GM18868 (cell line): ENCODE results near the gene SMYD1.

ENCODE experiments used
- ATAC-seq: cut with Tn5 transposase; IDR thresholded peaks from one replicate; pipeline ENCODE4 v1.9.1; 2021; ENCODE audit warnings: mild to moderate bottlenecking, moderate library complexity; ENCODE audit not compliant: unreplicated experiment

Gene SMYD1

DNA sequence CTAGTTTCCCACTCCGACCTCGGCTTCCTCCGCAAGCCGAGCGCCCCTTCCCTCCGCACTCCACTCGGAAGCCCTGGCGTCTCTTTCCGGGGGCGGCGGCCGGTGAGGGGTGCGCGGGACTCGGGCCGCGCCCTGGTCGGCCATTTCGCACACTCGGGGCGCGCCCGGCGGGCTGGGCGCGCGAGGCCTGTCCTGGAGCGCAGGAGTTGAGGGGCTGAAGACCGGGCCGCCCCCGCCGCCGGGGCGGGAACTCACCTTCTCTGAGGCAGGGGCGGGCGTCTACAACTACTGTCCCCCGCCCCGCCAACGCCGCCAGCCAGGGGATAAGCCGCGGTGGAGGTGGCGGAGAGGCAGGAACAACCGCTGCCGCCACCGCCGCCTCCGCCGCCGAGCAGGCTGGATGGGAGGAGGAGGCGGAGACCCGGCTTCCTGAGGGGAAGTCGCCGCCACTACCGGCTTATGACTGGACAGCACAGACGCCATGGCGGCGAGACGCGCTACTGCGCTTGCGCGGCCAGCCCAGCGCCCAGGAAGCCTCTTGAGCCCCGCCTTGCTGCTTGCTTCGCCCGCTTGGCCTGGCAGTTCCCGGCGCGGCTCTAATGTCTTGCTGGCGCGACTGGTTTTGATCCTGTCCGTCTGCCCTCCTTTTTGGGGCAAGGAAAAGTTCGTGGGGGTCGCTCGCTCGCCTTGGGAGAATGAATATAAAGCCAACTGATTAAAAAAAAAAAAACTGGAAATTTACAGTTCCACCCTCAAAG lies 12.1 kb upstream of the SMYD1 start, which contains the start of gene KRCC1:
Gene KRCC1 (minus strand): TSS at position 413 of the 758 bp plus-strand sequence. CDS start 27,220 bp downstream, outside the sequence.
- peak; percentile 95 for ATAC-seq

DNA sequence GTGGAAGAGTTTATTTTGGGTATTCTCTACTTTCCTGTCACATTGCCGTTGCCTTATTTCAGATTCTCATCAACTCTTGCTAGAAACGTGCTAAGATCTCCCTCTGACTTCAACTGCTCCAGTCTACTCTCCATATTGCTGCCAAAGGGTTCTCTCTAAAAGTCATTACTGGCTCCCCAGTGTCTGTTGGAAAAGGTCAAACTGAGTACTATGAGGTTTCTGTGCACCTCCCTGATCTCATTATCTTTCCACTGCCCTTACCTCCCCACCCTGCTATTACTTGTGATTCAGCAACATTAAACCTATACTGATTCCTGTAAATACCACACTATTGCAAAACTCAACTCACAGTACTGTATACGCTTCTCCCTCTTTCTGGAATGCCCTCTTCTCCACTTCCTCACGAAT lies 10.2 kb upstream of the SMYD1 start:
- ATAC-seq, result no peak

DNA sequence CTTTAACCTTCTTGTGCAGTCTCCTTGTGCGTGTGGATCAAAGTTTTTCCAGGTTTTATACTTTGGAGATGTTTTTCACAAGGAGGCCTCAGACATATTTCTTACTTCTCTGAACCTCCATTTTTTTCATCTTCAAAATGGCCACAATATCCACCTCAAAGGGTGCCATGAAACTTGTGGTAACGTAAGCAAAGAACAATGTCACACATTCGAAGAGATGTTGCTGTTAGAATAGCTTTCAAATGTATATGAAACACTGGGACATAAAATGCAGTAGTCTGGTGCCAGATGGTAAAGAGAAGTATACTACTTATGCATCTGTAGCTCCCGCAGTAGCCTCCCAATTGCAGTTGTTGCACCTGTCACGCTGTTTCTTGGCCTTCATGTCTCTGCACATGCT lies 9.4 kb upstream of the SMYD1 start:
- ATAC-seq, result no peak

DNA sequence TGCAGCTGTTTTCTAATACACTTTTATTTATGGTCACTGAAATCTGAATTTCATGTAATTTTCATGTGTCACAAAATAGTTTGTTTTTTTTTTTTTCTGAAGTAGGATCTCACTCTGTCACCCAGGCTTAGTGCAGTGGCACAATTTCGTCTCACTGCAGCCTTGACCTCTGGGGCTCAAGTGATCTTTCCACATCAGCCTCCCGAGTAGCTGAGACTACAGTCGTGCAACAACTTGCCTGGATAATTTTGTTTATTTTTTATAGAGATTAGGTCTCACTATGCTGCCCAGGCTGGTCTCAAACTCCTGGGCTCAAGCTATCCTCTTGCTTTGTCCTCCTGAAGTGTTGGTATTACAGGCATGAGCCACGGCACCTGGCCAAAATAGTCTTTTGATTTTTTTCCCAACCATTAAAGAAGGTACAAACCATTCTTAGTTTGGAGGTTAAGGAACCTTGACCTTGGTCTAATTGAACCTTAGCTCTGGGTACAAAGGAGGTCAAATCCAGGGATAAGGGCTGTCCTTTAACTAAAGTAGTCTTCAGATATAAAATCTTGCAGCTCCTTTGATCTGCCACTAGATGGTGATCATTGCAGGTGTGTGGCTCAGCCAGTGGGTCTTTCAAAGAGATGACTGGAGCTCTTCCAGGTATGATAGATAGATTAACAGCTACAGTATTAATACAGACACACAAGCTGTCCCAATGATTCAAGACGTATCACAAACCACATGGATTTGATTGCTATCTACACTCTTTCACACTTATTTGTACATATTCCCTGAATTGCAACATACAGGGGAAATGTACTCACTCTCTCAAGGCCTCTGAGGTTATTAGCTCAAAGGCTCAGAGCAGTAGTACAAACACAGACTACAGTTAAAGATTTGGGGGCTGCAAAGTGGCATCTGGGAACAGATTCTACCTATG lies 7.4 kb upstream of the SMYD1 start:
- peak; percentile 45 for ATAC-seq

DNA sequence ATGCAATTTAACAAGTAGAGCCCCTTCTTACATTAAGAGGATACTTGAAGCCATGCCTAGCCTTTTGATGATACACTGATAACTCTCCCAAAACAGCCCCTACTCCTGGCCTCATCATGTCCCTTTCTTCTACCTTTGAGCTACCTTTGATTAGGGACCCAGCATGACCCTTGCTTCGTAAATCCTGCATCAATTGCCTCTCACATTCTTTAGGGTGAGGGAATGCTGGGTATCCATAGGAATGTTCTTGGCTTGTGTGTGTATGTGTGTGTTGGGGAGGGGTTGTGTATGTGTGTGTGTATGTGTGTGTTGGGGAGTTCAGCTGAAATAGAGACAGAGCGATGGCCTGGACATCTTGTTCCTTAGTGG lies 6.7 kb upstream of the SMYD1 start:
- no peak for ATAC-seq

DNA sequence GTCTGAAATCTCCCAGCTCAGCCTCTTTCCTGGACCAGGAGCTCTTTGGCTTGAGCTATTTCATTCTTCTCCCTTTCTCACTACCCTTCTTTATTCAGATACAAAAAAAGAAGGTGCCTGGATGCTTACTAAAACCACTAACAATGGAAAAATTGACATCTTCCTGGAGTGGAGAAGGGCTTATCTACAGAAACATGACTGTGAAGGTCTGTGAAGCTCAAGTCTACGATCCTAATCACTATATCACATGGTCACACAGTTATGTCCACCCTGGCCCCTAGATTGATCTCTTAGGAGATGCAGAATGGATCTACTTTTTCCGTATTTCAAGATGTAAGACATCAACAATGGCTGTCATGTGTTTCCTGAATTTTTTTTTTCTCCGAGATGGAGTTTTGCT lies 6.3 kb upstream of the SMYD1 start:
- no peak for ATAC-seq

DNA sequence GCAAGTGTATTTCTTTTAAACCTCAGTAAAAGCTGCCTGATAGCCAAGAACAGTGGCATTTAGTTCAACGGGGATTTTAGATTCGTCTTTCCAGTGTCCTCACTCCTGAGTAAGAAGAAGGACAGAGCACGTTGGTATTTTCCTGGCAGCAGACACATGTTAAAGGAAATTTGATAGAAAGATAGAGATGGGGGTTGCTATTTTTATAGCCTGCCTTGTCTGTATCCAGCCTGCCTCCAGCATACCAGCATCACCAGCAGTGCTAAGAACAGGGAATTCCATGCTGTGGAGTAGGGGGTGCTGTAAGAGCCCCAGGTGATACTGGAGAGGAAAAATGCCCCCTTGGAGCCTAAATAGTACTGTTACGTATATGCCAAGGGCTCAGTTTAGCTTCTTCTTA lies 1.1 kb upstream of the SMYD1 start:
- ATAC-seq, result no peak

DNA sequence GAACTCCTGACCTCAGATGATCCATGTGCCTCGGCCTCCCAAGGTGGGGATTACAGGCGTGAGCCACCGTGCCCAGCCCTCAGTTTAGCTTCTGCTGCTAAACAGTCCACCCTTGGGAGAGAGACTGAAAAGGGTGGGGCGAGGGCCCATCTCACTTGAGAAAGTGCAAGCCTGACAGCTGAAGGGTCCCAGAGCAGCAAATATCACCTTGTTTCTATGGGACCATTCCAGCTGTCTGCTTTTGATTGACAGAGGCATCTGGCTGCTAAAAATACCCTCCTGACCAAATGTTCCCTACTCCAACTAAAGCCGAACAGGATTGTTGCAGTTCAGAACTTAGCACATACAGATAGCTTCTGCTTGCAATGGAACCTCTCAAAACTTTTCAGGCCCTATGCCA lies 436 bp upstream of the SMYD1 start:
- no peak for ATAC-seq

DNA sequence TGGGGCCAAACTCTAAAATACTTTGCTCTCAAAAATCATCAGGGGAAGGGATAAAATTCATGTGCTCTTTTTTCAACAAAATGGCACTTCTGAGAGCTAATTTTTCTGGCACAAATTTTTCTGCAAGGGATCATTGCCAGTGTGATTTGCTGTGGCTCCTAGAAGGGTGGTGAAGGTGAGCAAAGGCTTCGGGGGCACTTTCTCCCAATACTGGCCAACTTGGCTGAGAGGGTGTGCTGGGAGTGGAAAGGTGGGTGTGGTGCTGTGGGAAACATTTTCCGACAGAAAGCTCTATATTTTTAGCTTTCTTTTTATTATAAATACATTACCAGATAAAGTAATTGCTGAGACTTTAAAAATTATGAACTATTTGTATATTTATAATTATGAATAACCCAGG lies 419 bp downstream of the SMYD1 start:
- ATAC-seq, result no peak

DNA sequence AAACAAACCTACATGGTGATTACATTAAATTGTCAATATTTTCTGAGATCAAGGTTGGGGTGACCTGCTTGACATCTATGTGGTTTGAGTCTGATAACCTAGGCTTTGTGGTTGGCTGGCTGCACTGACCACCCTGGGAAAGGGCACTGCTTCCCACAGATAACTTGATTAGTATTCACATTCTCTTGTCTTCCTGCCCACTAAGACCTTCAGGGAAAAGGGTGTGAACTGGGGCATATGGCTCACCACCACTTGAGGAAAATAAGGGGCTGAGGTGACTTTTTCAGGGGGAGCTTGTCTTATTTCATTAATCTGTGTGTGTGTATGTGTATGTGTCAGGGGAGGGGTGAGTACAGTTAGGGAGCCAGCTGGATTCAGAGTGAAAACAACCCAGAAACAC lies 1.5 kb downstream of the SMYD1 start:
- ATAC-seq, result no peak

DNA sequence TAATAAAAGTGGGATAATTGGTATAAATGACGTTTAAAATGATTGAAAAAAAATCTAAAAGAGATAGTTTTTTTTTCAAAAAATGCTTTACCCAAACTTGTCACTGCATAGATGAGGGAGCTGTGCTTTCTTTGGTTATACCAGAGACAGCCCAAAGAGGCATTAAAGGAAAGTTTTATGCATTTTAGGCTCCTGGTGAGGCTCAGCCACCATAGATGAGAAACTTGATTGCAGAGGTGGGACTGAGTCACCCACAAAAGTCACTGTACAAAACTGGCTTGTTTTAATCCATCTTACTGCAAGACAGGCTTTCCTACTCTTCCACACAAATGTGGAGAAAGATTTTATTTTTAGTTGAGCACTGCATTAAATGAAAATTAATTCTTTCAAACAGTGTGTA lies 2.4 kb downstream of the SMYD1 start:
- ATAC-seq, result no peak

DNA sequence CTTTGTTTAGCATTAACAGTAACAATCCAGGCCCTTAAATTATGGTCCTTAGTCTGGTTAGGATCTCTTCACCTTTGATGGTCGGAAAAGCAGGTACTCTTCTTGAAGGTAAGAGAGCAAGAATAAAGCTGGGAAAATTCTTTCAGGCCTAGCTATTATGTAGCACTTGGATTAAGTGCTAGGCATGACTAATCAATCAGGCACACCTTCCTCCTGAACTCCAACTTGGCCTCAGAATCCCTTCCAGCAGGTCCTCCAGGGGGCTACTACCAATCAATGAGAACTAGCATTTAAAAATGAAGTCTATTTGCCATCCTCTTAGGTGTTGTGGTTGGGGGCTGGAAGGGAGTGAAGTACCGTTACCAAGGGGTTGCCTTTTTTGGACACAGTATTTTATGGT lies 3.7 kb downstream of the SMYD1 start:
- no peak for ATAC-seq

DNA sequence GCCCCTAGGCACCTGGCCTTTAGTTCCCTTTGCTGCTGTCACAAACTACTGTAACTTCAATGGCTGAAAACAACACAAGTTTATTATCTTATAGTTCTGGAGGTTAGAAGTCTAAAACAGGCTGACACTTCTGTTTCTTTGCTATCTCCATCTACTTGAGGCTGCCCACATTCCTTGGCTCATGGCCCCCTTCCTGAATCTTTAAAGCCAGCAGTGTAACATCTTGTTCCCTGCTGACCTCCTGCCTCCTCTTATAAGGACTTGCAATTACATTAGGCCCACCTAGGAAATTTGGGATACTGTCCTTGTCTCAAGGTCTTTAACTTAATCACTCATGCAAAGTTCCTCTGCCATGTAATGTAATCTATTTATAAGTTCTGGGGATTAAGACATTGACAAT lies 6.5 kb downstream of the SMYD1 start:
- no peak for ATAC-seq

DNA sequence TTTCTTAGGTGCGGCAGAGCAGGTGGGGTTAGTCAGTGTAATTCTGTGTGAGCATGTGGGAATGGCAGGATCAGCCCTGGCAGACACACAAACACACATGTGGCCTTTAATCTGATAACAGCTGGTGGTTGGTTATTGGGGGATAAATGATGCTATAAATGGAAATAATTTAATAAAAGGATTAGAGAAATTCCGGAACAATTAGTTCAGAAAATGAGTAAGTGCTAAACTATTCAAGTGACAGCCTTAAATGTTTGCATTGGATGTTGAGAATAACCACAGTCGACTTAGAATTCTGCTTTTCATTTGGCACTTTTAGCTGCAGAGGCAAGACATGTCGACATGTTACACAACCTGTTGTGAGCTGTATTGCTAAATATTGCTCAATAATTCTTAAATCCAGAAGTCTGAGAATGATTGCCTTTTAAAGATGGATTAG lies 7.2 kb downstream of the SMYD1 start:
- ATAC-seq, result no peak

DNA sequence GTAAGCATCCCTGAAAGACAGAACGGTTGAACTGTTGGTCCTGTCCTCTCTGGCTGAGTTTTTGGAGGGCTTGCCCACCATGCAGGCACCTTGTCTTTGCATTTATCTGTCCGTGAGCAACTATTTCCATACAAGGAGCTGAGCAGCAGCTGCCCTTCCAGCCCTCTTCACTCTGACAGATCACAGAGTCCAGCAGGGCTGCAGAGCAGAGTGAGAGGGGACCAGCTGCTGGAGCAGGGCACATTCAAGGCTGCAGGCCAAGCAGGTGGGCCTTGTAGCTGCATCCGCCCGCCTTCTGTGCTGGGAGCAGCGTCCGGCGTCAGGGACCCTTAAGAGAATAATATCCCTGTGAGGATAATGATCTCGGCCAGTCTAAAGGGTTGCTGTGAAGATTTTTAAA lies 9.5 kb downstream of the SMYD1 start:
- no peak for ATAC-seq

DNA sequence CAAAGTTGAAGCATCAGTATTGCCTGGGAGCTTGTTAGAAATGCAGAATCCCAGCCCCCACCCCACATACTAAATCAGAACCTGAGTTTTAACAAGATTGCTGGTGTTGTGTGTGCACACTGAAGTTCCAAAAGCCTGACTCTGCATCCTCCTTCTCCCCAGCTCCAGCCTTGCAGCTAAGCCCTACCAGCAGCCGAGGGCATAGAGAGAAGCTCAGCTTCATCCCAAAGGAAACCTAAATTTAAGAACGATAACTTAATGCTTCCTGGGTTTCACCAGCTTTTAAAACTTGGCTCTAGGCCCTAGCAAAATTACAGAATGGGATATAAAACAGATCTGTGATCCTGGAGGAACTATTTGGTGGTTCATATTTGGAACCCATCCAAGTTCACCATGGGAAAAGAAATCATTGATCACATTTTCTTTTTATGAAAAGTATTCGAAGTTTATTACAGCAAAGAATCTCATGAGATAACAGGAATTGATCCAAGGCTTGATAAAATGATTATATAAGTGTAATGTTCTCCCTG lies 11.1 kb downstream of the SMYD1 start:
- ATAC-seq, result no peak

DNA sequence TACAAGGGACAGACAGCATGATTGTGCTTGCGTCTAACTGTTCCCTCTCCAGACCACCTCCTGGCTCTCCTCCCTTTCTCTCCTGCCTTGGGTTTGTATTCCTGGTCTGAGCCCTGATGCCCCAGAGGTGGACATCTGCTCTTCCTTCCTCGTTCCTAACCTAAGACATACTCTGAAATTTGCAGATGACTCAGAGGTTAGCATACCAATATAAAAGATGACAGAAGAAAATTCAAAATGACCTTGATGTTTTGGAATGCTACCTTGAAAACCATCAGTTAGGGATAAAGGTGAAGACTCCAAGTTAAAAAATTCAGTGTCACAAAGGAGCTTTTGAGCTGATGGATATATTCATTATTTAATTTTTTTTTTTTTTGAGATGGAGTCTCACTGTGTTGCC lies 12.9 kb downstream of the SMYD1 start:
- ATAC-seq, result no peak

DNA sequence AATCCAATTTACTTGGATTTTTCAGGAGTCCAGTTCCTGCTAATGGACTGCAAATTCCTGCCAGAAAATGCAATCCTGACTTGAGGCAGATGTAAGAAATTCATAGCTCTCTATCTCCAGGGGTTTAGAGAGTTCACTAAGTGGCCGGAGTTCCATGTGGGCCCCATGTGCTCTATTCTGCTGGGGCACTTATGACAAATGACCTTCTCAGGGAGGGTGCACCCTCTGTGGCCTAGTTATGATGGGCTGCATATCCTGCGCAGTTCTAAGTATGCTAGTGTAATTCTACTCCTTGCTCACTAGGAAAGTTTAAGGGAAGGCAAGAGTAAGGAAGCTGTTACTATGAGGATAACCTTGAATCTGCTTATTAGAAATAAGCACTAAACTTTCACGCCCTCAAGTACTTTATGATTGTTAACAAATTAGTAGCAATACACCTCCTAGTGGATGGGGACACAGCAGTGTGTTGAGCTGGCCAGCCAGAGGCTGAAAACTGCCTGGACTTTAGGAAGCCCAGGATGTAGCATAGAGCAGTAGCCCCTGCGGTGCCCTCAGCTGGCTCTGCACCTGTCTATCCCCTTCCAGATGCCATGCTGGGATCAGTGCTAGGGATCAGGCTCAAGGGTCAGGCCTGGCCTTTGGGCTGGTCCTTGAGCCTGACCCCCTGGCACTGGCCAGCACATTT lies 14.4 kb downstream of the SMYD1 start:
- ATAC-seq, result no peak

DNA sequence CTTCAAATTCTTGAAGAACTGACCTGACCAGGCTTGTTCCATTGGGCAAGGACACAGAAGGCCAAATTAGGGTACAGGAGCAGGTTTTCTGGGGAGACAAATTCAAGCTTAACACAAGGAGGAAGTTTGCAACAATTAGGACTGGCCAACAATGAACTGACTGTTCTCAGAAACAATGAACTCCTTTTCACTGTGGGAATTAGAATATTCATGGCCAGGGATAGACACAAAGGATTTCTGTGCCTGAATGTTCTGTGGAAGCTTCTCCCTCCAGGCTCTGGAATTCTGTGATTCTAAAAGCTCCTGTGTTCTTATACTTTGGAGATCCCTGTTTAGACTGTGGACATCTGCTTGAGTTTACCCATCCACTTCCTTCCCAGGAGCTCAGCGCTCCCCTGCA lies 15.2 kb downstream of the SMYD1 start:
- ATAC-seq, result no peak

DNA sequence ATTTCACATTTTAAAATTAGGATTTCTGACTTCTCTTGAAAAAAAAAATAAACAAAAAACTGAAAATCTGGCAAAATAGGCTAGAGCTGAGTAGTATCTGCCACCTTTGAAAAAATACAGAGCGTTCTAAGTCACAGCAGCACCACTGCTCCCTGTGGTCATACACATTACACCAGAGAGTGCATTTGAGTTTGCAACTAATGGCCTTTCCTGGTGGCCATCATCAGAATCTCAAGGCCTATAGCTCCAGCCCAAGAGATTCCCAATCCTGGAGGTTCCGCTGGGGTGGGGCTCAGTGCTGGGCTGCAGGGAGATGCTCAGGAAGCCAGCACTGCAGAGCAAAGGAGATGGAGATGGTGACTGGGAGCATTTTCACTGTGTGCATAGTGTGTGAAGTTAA lies 17.5 kb downstream of the SMYD1 start:
- no peak for ATAC-seq

DNA sequence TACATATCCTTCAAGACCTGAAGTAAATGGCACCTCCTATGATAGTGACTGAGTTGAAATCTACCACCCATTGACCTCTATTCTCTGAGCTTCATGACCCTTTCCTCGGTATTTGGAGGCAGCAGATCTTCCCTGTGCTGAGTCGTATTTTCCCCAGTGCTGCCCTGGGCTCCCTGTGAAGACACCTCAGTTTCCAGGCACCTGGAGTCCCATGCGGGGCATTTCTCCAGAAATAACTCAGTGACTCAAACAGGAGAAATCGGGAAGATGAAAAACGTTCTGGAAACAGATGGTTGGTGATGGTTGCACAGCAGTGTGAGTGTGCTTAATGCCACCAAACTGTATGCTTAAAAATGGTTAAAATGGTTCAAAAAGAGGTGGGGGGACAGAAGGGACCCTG lies 18.0 kb downstream of the SMYD1 start:
- no peak for ATAC-seq
